GM19324 (cell line): ENCODE measurements around the gene PINLYP.

Source experiments
- ATAC-seq: cut with Tn5 transposase; IDR thresholded peaks from one replicate; pipeline ENCODE4 v1.9.1; 2021; ENCODE audit warnings: mild to moderate bottlenecking, moderate library complexity; ENCODE audit not compliant: unreplicated experiment, low FRiP score

PINLYP gene

GRCh38 chr19:43623889-43624670, 48.5 kb downstream of the PINLYP start:
- ATAC-seq = no peak

DNA sequence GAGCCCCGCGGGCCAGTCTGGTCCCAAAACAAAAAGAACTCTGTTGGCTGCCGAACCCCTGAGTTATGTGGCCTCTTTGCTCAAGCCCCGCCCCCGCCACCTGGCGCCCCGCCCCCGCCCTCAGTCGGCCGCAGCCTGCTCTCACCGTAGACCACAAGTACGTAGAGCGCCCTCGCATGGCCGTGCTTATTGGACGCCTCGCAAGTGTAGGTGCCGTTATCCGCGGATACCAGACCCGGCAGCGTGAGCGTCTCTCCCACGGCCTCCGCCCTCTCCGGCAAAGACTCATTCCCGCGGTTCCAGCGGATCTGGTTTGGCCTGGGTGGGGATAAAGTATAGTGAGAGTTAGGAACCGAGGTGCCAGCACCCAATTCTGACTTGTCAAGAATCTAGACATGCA, 49.3 kb downstream of the PINLYP start:
- no peak for ATAC-seq

DNA sequence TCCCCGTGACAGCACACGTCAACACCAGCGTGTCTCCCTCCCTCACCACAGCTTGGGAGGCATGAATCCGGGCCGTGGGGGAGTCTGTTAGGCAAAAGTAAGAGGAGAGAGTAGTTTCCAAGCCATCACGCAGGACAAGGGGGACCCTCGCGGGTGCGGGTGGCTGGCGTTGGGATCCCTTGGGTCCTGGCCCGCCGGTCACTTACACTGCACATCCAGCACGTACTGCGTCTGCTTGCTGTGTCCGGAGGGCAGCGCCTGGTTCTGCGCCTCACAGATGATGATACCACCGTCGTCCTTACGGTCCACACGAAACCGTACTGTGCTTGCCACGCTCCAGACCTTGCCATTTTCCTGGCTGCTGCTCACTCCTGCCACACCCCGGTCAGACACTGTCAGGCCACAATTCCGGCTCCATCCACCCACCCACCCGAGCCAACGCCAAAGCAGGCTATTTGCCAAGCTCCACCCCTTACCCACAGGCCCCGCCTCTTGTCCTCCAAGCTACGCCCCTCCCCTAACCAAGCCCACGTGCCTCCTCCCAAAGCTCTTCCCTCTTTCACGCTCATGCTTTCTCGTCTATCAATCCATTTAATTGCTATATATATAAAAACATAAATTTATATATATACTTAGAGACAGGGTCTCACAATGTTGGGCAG, 50.4 kb downstream of the PINLYP start:
- ATAC-seq = no peak

GRCh38 chr19:43626838-43627237, 51.2 kb downstream of the PINLYP start:
- ATAC-seq = no peak

GRCh38 chr19:43628646-43629326, 53.2 kb downstream of the PINLYP start:
- no peak for ATAC-seq

DNA sequence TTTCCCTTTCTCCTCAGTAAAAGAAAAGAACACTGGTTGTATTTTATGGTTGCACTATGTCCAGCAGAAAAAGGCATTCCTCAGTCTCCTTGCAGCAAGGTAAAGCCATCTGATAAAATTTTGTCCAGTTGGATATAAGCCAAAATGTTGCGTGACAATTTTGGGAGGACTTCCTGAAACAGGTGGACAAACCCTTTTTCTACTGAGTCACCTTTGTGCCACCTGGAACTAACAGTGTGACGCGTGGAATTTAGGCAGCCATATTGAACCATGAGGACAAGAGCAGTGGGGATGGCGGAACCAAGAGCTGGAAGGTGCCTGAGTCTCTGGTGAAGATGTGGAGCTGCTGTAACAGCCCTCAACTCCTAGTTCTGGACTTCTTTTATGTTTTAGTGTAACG, 55.9 kb downstream of the PINLYP start:
- no peak for ATAC-seq
